H1 (cell line): ENCODE results near the gene KCNQ1. TPM values are rescaled to one million over a fixed set of nuclear protein-coding genes. Genes with fewer than 3 reads are reported as not detected.

Source experiments
- CTCF ChIA-PET: fragments of 300-600 bp; sonication (Branson Sonifier 250); formaldehyde crosslinking; loops from one replicate; lab custom pipeline; 2021; ENCODE audit not compliant: partially characterized antibody; lab: Charles Lee
- POLR2A ChIA-PET: fragments of 300-600 bp; sonication (Branson Sonifier 250); formaldehyde crosslinking; loops from one replicate; lab custom pipeline; 2021; ENCODE audit warnings: inconsistent platforms; ENCODE audit not compliant: partially characterized antibody; lab: Charles Lee
- DNase-seq, 2 experiments: peaks; one replicate each; pipeline versions ENCODE4 v3.0.0 to v3.0.0-alpha.2; 2010 to 2022; ENCODE audit warnings: low spot score in 2 of 2, low read depth in 1 of 2, mixed read lengths in 1 of 2
- FAIRE-seq: peaks from 2 replicates; lab custom pipeline; 2011; peaks lifted over from hg19 to GRCh38; lab: Jason Lieb, UNC
- H2AFZ ChIP-seq: 2 replicates; pipeline ENCODE4 v1.8.1; 2012; ENCODE audit warnings: low read length, inconsistent platforms
- H2AK5ac ChIP-seq: 2 replicates; pipeline ENCODE4 v1.6.1; 2013; ENCODE audit warnings: low read depth, low read length
- H2BK120ac ChIP-seq: replicated peaks from 2 replicates; pipeline ENCODE3; 2013; ENCODE audit warnings: low read depth, low read length, inconsistent platforms
- H2BK12ac ChIP-seq: 2 replicates; pipeline ENCODE4 v1.6.1; 2013; ENCODE audit warnings: low read depth, low read length
- H2BK15ac ChIP-seq: 2 replicates; pipeline ENCODE4 v1.6.1; 2013; ENCODE audit warnings: low read length
- H2BK20ac ChIP-seq: 2 replicates; pipeline ENCODE4 v1.6.1; 2013; ENCODE audit warnings: low read length
- H2BK5ac ChIP-seq: 2 replicates; pipeline ENCODE4 v1.6.1; 2013; ENCODE audit warnings: low read depth, low read length
- H3K14ac ChIP-seq: 2 replicates; pipeline ENCODE4 v1.6.1; 2013; ENCODE audit warnings: inconsistent platforms; ENCODE audit not compliant: insufficient read length
- H3K18ac ChIP-seq: 2 replicates; pipeline ENCODE4 v1.6.1; 2013; ENCODE audit warnings: low read length; ENCODE audit errors: extremely low read depth
- H3K23ac ChIP-seq: 2 replicates; pipeline ENCODE4 v1.6.1; 2013; ENCODE audit warnings: inconsistent platforms; ENCODE audit not compliant: insufficient read length
- H3K23me2 ChIP-seq: 2 replicates; pipeline ENCODE4 v1.6.1; 2013; ENCODE audit warnings: low read depth, low read length
- H3K27ac ChIP-seq: 2 replicates; pipeline ENCODE4 v1.6.1; 2011; ENCODE audit warnings: low read depth, low read length, inconsistent platforms
- H3K27me3 ChIP-seq, 4 experiments: replicated peaks in 1 of 4; 1 replicate in 1 of 4; 2 replicates in 3 of 4; pipeline versions ENCODE4 v1.6.1 to v1.8.1; 2011 to 2013; ENCODE audit warnings: low read length in 3 of 4, mild to moderate bottlenecking in 3 of 4, inconsistent platforms in 2 of 4, mixed read lengths in 2 of 4, moderate library complexity in 1 of 4; ENCODE audit not compliant: control insufficient read depth in 3 of 4, insufficient read depth in 3 of 4; ENCODE audit errors: extremely low read depth in 1 of 4
- H3K36me3 ChIP-seq, 4 experiments: 2 replicates each; pipeline versions ENCODE4 v1.6.1 to v1.8.1; 2011 to 2013; ENCODE audit warnings: mild to moderate bottlenecking in 4 of 4, low read length in 3 of 4, moderate library complexity in 2 of 4, control low read depth in 1 of 4, inconsistent platforms in 1 of 4; ENCODE audit not compliant: insufficient read depth in 4 of 4, control insufficient read depth in 2 of 4
- H3K4ac ChIP-seq: replicated peaks from 2 replicates; pipeline ENCODE3; 2013; ENCODE audit warnings: low read length, low read depth, mixed read lengths, inconsistent platforms; ENCODE audit not compliant: insufficient read length
- H3K4me1 ChIP-seq, 4 experiments: replicated peaks in 1 of 4; 1 replicate in 1 of 4; 2 replicates in 3 of 4; pipeline versions ENCODE4 v1.6.1 to v1.8.1; 2011 to 2013; ENCODE audit warnings: low read length in 3 of 4, inconsistent platforms in 2 of 4, mixed read lengths in 1 of 4; ENCODE audit not compliant: insufficient read depth in 4 of 4, control insufficient read depth in 3 of 4
- H3K4me2 ChIP-seq, 2 experiments: 2 replicates each; pipeline versions ENCODE4 v1.6.1 to v1.8.1; 2011 to 2013; ENCODE audit warnings: low read depth in 2 of 2, low read length in 2 of 2, control low read depth in 1 of 2, inconsistent platforms in 1 of 2, mild to moderate bottlenecking in 1 of 2; ENCODE audit not compliant: insufficient read depth in 1 of 2
- H3K4me3 ChIP-seq, 4 experiments: fragments of 200-600, 300-600 bp in 1 of 4; sonication (generic), shearing (Covaris generic), sonication (Bioruptor Twin) in 1 of 4; 2 replicates each; pipeline versions ENCODE4 v1.5.1 to v1.8.1; 2011 to 2016; ENCODE audit warnings: low read length in 4 of 4, low read depth in 3 of 4, control low read depth in 2 of 4, inconsistent platforms in 2 of 4, mild to moderate bottlenecking in 2 of 4, mixed read lengths in 1 of 4, moderate library complexity in 1 of 4; ENCODE audit not compliant: insufficient read depth in 2 of 4; ENCODE audit errors: extremely low read depth in 1 of 4
- H3K56ac ChIP-seq: replicated peaks from 2 replicates; pipeline ENCODE3; 2013; ENCODE audit warnings: low read depth, mild to moderate bottlenecking, mixed read lengths, low read length, inconsistent platforms; ENCODE audit not compliant: insufficient read length
- H3K79me1 ChIP-seq: 2 replicates; pipeline ENCODE4 v1.6.1; 2013; ENCODE audit warnings: low read depth, low read length, control low read depth
- H3K79me2 ChIP-seq, 2 experiments: 2 replicates each; pipeline versions ENCODE4 v1.6.1 to v1.8.1; 2012 to 2013; ENCODE audit warnings: low read length in 2 of 2, mild to moderate bottlenecking in 2 of 2, inconsistent platforms in 1 of 2; ENCODE audit not compliant: insufficient read depth in 2 of 2, control insufficient read depth in 1 of 2
- H3K9ac ChIP-seq, 4 experiments: replicated peaks in 1 of 4; 1 replicate in 1 of 4; 2 replicates in 3 of 4; pipeline versions ENCODE4 v1.6.1 to v1.8.1; 2011 to 2013; ENCODE audit warnings: low read depth in 3 of 4, low read length in 3 of 4, control low read depth in 2 of 4, mild to moderate bottlenecking in 2 of 4, moderate library complexity in 2 of 4, inconsistent platforms in 1 of 4; ENCODE audit errors: extremely low read depth in 1 of 4
- H3K9me3 ChIP-seq, 2 experiments: 2 replicates each; pipeline versions ENCODE4 v1.6.1 to v1.8.1; 2012 to 2013; ENCODE audit warnings: mild to moderate bottlenecking in 2 of 2, moderate library complexity in 2 of 2, control low read depth in 1 of 2, inconsistent platforms in 1 of 2, low read depth in 1 of 2, low read length in 1 of 2, mixed read lengths in 1 of 2; ENCODE audit not compliant: insufficient read depth in 2 of 2
- H4K20me1 ChIP-seq, 2 experiments: replicated peaks in 1 of 2; 2 replicates each; pipeline versions ENCODE3 to v1.8.1; 2011 to 2013; ENCODE audit warnings: inconsistent platforms in 2 of 2, low read length in 2 of 2, mild to moderate bottlenecking in 1 of 2; ENCODE audit not compliant: insufficient read depth in 2 of 2, control insufficient read depth in 1 of 2
- H4K5ac ChIP-seq: 2 replicates; pipeline ENCODE4 v1.6.1; 2013; ENCODE audit warnings: low read length, low read depth, mixed read lengths, inconsistent platforms; ENCODE audit not compliant: insufficient read length
- H4K8ac ChIP-seq: 2 replicates; pipeline ENCODE4 v1.8.0; 2013; ENCODE audit warnings: mild to moderate bottlenecking, moderate library complexity, low read length, inconsistent platforms; ENCODE audit not compliant: insufficient read depth; ENCODE audit errors: extremely low read depth
- H4K91ac ChIP-seq: replicated peaks from 2 replicates; pipeline ENCODE3; 2013; ENCODE audit warnings: low read length, mixed read lengths, inconsistent platforms; ENCODE audit not compliant: insufficient read length
- CHD1 ChIP-seq: IDR thresholded peaks from 2 replicates; pipeline ENCODE4 v1.6.1; 2012; ENCODE audit warnings: low read depth, low read length, improper control_type of control experiment
- E2F6 ChIP-seq: IDR thresholded peaks from 2 replicates; pipeline ENCODE4 v1.6.1; 2012; ENCODE audit warnings: inconsistent platforms
- FOSL1 ChIP-seq: IDR thresholded peaks from 2 replicates; pipeline ENCODE4 v1.6.1; 2011; ENCODE audit warnings: mild to moderate bottlenecking, low read depth, low read length, moderate library complexity; ENCODE audit not compliant: insufficient read depth
- PHF8 ChIP-seq: fragments of 200-600 bp; sonication (generic); conservative IDR thresholded peaks from 2 replicates; pipeline ENCODE4 v1.7.1; 2012; ENCODE audit warnings: low read depth, mild to moderate bottlenecking, inconsistent platforms, low read length, moderate library complexity
- WGBS, 2 experiments: shearing (Covaris generic) in 1 of 2; methylation state at CpG; one replicate each; pipeline versions ENCODE4 v1.1.6 to v1.1.7; 2013 to 2015; ENCODE audit warnings: low lambda C conversion rate in 2 of 2, mixed read lengths in 2 of 2, inconsistent platforms in 1 of 2, low coverage in 1 of 2, missing lambda C conversion rate in 1 of 2; ENCODE audit not compliant: insufficient replicate concordance in 2 of 2, insufficient coverage in 1 of 2, insufficient read length in 1 of 2; ENCODE audit errors: extremely low coverage in 1 of 2, missing lambda C conversion rate in 1 of 2; 5-methylcytosine and 5-hydroxymethylcytosine counted together
- polyA plus RNA-seq, 7 experiments: library from polyadenylated mRNA; depleted of rRNA in 3 of 7; stranded (reverse) in 5 of 7; unstranded in 2 of 7; fragments of >200 nt in 5 of 7; fragments of 200-250 nt in 2 of 7; gene quantifications; 1 replicate in 5 of 7; 2 replicates in 1 of 7; 4 replicates in 1 of 7; pipeline versions ENCODE4 v1.2.1 to v1.2.3, GENCODE V29; 2011 to 2013; ENCODE audit warnings: missing spikeins in 2 of 7, mixed read lengths in 2 of 7
- total RNA-seq: library from RNA; stranded (reverse); fragmentation: NEBNext Ultra II Directional; extraction: Animal tissue kit (Norgen Biotek cat#: 25700); gene quantifications from 2 replicates; pipeline ENCODE4 v1.2.1, GENCODE V29; 2021

Gene KCNQ1
- total and polyA plus RNA-seq, 2 of the 8 experiments (the other 6 are each of a cell fraction or from before 2014, with no cell fraction given), result 1.9 to 2.0 TPM

DNA sequence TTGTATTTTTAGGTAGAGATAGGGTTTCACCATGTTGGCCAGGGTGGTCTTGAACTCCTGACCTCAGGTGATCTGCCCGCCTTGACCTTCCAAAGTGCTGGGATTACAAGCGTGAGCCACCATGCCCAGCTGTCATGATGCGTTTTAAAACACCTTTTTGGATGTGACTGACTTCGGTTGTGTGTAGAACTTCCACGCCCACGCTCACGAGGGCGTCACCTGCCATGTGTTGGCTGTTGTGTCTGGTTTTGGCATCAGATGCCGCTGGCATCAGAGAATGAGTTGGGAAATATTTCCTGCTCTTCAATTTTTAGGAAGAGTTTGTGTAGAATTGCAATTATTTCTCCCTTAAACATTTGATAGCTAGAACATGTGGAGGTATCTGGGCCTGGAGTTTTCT, 109.1 kb downstream of the KCNQ1 start:
- no peak overlapping the region for H2BK20ac ChIP-seq
- H3K9ac ChIP-seq, result no peak overlapping the region
- no peak overlapping the region for H3K23ac ChIP-seq
- H3K4me1 ChIP-seq, result no peaks in the 10 kb centered on the region
- POLR2A ChIA-PET, result no interaction called here
- DNase-seq (no peak), FAIRE-seq (no peak)
- no peak overlapping the region for H3K18ac ChIP-seq
- H2BK12ac ChIP-seq, result no peak overlapping the region
- H2AK5ac ChIP-seq, result no peak overlapping the region
- H2BK15ac ChIP-seq, result no peak overlapping the region
- H4K20me1 ChIP-seq, result peaks cover 0 to 4% of the 10 kb centered on the region in 2 experiments
- H3K79me1 ChIP-seq, result no peaks in the 10 kb centered on the region
- no peak overlapping the region for H4K91ac ChIP-seq
- no peaks in the 10 kb centered on the region for H3K36me3 ChIP-seq
- H3K79me2 ChIP-seq, result no peaks in the 10 kb centered on the region
- no peaks in the 10 kb centered on the region for H3K23me2 ChIP-seq
- no peak overlapping the region for H4K5ac ChIP-seq
- H3K4me2 ChIP-seq, result no peak overlapping the region
- H2BK120ac ChIP-seq, result no peak overlapping the region
- no peak overlapping the region for H3K14ac ChIP-seq
- 89% methylated on average over 9 of the region's 9 CpGs; no CpG with 5 or more reads in 1 of the 2 experiments for WGBS, 2 experiments
- no peak overlapping the region for H2BK5ac ChIP-seq
- H3K27me3 ChIP-seq, result peaks cover 16 to 84% (median 51%) of the 10 kb centered on the region in 4 experiments
- no peak overlapping the region; the same call in 1 of the 2 replicates for H4K8ac ChIP-seq
- H3K4me3 ChIP-seq, result no peak overlapping the region
- CTCF ChIA-PET, result interaction anchor here (1.0 to 2.4 kb wide), 10 partner anchors 14 to 360 kb away, joined by 3 to 11 read pairs (median 4); no protein-coding TSS in a partner anchor
- H2AFZ ChIP-seq, result no peak overlapping the region
- H3K4ac ChIP-seq, result no peak overlapping the region
- H3K27ac ChIP-seq, result no peak overlapping the region
- peaks cover 0 to 3% of the 10 kb centered on the region in 2 experiments; a peak in 2 of 4 replicates for H3K9me3 ChIP-seq
- H3K56ac ChIP-seq, result no peak overlapping the region
- TF ChIP-seq FOSL1 (no peak), PHF8 (no peak), CHD1 (no peak), E2F6 (no peak)
